ENCODE data around the gene QSER1.
"Not testable (repeated sequence)": the region's sequence is repeated elsewhere in the genome, so short reads cannot be mapped to it uniquely, and the experiment has no call there.

QSER1 gene

DNA sequence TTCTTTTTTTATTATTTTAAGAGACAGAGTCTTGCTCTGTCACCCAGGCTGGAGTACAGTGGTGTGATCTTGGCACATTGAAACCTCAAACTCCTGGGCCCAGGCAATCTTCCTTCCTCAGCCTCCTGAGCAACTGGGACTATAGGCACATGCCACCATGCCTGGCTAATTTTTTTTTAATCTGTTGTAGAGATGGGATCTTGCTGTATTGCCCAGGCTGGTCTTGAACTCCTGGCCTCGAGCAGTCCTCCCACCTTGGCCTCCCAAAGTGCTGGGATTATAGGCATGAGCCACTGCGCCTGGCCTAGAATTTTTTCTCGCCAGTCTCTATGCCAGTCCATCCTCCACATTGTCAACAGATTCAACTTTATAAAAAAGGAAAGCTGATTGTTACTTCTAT, 44.7 kb downstream of the QSER1 start:
- not testable (repeated sequence) for DNase-seq

DNA sequence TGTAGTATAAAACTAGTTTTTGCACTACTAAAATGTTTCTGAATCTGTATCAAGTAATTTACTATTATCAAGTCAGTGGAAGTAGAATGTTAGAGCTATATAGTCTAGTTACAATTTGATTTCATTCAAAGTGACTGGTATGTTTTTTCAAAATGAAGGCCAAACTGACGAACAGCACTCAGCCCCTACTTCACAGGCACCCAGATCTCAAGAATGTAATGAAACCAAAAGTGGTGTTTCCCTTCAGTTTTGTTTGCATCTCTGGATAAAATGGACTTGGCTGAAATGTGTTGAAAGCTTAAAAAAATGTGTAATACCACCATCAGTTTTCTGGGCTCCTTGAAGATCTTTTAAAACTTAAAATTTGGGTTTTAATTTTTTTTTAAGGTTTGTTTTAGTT, 46.4 kb downstream of the QSER1 start:
- no peak for DNase-seq

DNA sequence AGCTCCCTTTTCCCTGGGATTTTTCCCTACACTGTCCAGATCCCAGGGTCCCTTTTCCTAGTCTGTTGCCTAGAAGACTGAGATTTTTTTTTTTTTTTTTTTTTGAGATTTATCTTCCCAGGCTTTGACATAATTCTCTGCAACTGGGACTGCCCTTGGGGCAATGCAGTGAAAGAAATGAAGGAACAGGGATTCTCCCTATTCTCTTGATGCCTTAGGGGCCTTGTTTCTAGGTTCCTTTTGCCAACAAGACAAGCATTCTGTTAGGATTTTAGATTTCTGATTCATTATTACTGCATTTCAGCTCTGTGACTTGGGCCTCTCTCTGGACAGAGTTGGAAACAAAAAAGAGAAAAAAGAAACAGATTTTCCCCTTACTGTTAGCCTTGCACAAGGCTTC, 47.3 kb downstream of the QSER1 start:
- DNase-seq: no peak

DNA sequence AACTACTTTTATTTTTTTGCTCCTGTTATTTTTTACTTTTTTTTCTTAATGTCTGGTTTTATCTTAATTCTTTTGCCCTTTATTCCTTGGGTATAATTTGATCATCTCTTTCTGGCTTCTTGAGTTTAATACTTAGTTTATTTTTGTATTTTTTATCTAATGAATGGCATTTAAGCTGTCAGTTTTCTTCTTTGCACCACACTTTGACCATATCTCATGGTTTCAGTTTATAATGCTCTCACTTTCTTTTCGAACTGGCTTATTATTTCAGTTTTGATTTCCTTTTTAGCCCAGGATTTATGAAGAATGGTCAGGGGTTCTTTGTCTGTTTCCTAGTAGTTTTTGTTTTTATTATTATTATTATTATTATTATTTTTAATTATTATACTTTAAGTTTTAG, 48.3 kb downstream of the QSER1 start:
- DNase-seq: no peak

DNA sequence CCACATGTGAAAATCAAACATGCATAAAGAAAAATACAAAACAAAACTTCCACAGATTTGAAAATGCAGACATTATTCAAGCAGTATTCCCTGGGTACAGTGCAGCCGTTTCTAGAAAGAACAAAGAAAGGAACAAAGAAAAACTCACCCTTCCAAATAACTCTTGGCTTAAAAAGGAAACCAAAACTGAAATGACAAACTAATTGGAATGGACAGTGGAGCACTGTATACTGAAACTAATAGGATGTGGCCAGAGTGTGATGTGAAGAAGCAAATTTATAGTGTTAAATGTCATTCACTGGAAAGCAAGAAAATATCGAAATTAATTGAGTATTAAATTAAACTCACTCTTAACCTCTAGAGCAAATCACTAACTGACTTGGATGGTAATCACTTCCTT, 55.4 kb downstream of the QSER1 start:
- DNase-seq: no peak

DNA sequence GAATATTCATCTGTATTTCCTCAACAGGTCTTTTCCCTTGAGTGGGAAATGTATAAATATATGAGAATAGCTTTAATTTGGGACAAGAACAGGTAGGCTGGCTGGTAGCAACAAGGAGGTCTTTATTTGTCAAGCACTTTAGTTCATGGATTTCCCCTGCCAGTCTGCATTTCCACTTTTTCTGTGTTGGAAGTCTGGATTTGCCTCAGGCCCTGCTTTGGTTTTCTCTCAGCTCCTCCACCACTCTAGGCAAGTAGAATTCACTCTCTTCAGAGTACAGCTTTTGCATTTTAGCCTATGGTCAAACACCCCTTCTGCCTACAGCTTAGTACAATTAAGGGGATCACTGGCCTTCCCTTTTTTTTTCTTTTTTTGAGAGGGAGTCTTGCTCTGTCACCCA, 57.1 kb downstream of the QSER1 start:
- no peak for DNase-seq

DNA sequence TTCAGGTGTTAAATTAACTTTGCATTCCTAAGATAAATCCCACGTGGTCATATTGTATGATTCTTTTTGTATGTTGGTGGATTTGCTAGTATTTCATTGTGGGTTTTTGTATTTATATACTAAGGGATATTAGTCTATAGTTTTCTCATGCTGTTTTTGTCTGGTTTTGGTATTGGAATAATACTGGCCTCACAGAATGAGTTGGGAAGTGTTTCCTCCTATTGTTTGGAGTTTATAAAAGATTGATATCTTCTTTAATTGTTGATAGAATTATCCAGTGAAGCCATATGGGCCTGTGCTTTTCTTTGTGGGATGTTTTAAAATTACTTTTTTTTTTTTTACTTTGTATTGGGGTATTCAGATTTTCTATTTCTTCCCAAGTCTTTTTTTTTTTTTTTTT, 59.8 kb downstream of the QSER1 start:
- DNase-seq: no peak

DNA sequence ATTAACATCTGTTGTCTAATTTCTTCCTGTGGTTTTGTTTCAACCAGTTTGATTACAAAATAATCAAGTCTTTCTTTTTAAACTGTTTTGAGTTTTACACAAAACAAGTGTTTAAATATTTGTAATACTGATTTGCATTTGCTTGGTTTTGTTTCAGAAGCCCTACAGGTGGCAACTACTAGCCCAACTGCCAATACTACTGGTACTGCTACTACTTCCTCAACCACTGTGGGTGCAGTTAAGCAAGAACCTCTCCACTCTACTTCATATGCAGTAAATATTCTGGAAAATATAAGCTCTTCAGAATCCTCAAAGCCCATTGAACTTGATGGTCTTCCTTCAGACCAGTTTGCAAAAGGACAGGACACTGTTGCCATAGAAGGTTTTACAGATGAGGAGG, 61.1 kb downstream of the QSER1 start:
- no peak for DNase-seq

DNA sequence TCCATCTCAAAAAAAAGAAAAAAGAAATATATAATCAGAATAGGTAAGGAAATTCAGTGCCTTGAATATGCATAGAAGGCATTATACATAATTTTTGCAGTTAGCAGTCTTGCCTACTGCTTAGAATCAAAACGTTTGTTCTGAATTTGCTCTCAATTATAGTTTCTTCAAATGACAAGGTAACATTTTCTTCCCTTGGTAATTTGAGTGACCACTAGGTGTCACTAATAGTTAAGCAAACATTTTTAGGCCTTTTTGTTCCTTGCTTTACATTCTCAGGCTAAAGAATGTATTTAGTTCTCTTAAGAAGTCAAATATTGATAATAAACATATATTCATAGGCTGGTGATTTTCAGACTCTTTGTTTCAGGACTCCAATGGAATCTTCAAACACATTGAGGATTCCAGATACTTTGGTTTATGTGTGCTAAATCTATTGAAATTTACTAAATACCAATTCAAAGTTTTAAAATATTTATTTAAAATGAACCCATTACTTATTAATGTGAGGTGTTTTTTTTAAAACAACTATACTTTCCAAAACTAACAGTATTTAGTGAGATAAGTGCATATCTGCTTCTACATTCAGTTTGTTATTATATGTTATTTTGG, 68.0 kb downstream of the QSER1 start:
- DNase-seq: peak; percentile 4

DNA sequence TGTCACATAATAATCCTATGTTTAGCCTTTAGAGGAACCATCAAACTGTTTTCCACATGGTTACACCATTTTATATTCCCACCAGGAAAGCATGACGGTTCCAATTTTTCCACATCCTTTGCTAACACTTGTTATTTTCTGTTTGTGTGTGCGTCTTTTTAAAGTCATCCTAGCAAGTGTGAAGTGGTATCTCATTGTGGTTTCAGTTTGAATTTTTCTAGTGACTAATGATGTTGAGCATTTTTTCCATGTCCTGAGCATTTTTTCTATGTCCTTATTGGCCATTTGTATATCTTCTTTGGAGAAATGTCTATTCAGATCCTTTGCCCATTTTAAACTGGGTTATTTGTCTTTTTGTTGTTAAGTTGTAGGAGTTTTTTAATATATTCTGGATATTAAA, 69.4 kb downstream of the QSER1 start:
- DNase-seq: no peak

DNA sequence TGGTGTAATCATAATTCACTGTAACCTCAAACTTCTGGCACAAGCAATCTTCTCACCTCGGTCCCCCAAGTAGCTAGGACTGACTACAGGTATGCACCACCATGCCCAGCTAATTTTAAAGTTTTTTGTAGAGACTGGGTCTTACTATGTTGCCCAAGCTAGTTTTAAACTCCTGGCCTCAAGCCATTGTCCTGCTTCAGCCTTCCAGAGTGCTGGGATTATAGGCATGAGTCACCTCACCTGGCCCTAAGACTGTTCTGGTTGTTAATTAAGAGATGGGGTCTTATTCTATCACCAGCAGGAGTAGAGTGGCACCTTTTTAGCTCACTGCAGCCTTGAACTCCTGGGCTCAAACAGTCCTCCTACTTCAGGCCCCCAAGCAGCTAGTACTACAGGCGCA, 71.1 kb downstream of the QSER1 start:
- DNase-seq: no peak

DNA sequence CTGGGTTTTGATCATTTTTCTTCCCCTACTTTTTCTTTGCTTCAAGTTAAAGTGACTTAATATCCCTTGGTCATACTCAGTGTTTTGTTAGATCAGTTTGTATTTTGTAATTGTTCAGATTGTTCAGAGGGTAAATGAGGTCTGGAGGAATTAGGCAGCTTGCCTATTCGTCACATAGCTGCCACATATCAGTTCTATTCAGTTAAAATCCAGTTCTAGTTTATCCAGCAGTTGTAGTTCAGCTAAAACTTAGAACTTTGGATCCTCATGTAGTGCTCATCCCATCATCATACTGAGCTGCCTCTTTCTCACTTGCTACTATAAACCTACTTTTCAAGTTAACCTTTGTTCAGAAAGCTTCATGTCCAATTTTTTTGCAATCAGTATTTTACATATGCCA, 75.9 kb downstream of the QSER1 start:
- no peak for DNase-seq

DNA sequence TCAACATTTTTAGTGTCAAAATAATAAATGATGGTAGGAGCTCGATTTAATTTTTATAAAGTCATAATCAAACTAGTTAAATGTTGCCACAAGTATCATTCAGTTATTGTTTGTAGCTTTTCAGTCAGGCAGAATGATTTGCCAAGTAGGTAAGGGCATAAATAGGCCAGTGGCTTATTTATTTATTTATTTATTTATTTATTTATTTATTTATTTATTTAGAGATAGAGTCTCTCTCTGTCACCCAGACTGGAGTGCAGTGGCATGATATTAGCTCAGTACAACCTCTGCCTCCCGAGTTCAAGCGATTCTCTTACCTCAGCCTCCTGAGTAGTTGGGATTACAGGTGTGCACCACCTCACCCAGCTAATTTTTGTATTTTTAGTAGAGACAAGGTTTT, 79.6 kb downstream of the QSER1 start:
- not testable (repeated sequence) for DNase-seq

DNA sequence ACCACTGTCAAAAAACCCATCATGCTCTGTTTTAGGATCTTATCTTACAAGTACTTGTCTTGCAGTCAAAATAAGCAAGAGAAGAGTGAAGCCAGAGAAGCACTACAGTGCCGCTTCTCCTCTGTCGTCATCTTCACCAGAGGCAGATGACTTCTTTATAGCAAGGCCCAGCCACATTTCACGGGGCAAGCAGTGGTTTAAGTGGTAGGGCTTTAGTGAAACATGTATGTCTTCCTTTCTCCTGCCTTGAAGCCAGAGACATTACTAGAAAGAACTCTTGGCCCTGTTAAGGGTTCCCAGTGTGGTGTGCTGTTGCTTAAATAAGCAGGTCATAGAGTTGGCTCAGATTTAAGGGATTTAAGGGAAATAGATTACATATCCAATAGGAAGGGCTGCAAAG, 80.2 kb downstream of the QSER1 start:
- DNase-seq: no peak

DNA sequence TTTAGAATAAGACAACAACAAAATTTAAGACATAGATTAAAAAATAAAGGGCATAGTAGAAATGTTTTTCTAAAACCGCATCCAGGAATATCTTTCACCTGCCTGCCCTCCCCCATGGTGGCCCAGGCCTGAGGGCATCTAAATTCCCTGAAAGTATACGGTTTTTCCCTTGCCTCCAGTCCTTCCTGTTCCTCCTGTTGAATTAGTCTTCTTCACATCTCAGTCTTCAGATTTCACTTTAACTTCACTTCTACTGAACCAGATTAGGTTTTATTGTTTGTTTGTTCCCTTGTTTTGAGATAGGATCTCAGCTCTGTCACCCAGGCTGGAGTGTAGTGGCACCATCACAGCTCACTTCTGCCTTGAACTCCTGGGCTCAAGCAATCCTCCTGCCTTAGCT, 90.0 kb downstream of the QSER1 start:
- no peak for DNase-seq

DNA sequence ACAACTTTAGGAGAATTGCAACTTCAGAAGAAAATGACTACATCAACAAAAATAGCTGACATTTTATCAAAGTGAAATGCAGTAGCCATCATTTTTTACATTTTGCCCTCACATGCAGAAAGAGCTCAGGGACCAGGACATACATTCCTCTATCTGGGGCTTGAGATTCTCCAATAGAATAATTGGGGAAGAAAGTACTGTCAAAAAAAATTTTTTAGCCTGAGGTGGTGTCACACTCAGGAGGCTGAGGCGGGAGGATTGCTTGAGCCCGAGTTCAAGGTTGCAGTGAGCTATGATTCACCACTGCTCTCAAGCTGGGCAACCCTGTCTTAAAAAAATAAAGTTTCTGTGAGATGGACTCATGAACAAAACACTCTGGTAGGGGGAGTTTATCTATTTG, 90.9 kb downstream of the QSER1 start:
- no peak for DNase-seq

DNA sequence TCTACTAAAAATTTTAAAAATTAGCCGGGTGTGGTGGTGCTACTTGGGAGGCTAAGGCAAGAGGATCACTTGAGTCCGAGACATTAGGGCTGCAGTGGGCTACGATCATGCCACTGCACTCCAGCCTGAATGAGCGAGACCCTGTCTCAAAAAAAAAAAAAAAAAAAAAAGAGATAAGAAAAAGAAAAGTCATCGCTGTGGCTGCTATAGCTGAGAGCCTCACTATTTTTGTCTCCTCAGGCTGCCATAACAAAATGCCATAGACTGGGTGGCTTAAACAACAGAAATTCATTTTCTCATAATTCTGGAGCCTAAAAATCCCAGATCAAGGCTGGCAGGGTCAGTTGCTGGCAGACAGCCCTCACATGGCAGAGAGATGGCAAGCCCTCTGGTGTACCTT, 93.0 kb downstream of the QSER1 start:
- DNase-seq: no peak

DNA sequence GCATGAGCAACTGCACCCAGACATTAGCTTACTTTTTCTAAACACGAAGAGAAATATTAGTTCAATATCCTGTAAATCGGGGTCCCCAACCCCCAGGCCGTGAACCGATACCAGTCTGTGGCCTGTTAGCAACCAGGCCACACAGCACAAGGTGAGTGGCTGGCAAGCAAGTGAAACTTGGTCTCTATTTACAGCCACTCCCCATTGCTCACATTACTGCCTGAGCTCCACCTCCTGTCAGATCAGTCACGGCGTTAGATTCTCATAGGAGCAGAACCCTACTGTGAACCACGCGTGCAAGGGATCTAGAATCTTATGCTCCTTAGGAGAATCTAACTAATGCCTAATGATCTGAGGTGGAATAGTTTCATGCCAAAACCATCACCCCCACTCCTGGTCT, 95.2 kb downstream of the QSER1 start:
- DNase-seq: no peak

DNA sequence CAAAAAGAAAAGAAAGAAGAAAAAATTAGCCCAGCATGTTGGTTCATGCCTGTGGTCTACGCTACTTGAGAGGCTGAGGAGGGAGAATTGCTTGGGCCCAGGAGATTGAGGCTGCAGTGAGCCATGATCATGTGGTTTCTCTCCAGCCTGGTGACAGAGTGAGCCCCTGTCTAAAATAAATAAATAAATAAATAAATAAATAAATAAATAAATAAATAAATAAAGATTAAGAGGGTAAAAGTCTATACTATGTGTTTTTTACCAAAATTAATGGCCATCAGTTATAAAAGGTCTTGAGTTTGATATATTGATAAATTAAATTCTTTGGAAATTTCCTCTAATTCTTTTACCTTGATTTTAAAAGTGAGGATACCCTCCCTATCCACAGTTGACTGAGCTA, 97.9 kb downstream of the QSER1 start:
- no peak for DNase-seq

DNA sequence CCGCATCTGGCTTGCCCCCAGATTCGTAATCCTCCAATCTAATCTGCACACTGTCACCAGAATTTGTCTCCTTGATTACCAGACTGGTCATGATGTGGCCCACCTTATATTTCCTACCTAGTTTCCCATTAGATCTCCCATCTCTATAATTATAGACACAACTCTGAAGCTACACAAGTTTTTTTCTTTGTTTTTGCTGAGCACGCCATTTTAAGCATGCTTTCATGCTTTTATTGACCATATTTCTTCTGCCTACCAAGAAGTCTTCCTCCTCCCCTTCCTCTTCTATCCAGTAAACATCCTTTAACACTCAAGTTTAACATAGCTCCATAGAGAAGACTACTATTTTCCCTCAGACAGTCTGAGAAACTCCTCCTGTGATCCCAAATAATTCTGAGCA, 98.8 kb downstream of the QSER1 start:
- DNase-seq: no peak

DNA sequence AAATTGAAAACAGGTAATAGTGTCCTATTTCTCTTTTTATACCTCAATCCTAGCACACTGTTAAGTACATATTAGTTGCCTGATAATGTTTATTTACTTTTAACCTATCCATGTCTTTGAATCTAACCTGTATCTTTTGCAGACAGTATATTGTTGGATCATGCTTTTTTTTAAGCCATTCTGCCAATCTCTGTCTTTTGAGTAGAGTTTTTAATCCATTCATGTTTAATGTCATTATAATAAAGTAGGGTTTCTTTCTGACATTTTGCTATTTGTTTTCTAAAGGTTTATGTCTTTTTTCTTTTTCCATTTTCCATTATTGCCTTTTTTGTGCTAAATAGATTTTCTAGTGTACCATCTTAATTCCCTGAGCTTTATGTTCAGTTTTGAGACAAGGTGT, 99.3 kb downstream of the QSER1 start:
- DNase-seq: no peak

DNA sequence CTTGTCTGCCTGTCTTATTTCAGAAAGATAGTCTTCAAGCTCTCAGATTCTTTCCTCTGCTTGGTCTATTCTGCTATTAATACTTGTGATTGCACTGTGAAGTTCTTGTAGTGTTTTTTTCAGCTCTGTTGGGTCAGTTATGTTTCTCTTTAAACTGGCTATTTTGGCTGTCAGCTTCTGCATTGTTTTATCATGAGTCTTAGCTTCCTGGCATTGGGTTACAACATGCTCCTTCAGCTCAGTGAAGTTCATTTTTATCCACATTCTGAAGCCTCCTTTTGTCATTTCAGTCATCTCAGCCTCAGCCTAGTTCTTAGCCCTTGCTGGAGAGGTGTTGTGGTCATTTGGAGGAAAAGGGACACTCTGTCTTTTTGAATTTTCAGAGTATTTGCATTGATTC, 107.6 kb downstream of the QSER1 start:
- no peak for DNase-seq

DNA sequence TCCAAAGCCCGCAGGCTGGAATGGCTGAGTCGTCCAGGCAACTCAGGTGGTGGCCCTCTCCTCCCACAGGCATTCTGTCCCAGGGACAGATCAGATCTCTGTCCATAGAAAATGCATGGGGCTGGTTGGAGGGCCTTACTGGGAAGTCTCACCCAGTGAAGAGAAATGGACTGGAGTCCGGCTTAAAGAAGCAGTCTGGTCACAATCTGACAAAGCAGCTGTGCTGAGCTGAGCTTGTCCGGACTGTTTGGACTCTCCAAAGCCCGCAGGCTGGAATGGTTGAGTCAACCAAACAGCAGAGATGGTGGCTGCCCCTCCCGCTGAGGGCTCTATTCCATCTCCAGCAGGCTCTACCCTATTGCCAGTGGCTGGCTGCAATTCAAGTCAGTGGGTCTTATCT, 108.7 kb downstream of the QSER1 start:
- no peak for DNase-seq

DNA sequence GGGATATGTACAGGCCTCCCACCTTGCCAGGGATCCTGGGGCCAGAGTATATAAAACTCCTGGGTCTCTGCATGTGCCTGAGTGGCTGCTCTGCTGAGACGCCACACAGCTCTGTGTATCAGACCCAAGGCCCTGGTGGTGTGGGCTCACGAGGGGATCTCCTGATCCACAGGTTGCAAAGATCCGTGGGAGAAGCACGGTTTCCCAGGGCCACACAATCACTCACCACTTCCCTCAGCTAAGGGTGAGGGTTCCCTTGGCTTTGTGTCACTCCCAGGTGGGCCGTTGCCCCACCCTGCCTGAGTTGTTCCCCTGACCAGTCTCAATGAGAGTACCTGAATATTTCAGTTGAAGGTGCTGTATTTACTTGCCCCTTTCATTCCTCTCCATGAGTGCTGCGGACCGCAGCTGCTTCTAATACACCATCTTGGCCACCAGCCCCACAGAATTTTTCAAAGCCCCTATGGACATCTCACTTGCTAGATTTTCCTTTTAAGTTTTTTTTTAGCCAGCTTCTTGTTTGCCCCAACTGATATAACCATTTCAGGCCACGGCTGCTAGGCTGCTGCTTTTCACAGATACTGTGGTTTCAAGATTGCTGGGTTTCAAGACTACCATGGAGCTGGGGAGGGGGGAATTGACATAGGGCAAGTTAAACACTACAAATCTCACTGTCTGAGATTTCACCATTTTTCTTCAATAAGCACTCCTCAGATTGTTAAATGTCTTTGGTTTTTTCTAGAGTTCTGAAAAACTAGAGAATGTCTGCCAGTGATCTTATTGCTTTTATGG, 109.3 kb downstream of the QSER1 start:
- DNase-seq: no peak

DNA sequence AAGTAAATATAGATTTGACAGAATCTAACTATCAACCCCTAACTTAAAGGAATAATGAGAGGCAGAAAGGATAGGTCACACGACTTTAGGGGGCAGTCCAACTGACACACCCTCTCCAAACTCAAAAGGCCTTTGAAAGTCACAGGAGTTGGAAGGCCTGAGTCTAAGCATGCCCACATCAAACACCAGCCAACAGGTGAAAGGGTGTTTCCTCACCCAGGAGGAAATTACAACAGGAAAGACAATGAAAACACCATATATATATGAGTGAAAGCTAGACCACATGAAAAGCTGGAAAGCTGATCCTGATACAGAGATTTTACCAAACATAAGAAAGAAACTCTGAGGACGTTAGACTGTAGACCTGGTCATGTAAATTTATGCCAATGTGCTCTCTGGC, 112.6 kb downstream of the QSER1 start:
- no peak for DNase-seq

All from DMS79 (cell line).